ENCODE data around the gene ZNF584.

DNA sequence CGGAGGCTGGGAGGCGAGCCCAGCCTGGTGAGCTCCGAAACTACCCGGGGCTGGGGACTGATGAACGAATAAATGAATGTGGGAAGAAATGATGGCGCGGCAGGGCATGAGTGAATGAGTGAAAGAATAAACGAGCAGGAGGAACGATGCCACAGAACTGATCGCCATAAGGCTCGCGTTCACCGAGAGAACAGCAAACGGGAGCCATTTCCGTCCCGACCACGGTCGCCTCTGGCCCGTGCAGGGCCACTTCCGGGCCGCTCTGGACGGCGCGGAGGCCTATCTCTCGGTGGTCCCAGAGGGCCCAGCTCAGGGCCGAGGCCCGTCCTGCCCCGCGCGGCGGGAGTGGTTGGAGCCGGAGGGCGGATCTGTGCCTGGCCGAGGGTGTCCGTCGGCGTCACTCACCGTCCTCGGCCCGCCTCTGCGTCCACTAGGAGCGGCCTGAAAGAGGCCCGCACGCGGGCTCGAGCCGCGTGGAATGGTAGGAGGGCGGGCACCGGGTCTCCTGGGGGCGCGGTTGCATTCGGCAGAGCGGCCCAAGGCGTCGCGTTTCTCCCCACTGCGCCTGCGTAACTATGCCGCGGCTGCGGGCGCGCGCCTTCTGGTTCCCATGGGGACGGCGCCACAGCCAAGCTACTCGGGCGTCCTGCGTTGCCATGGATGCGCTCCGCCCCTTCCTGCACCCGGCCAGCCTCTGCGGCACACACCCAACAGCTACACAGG, 46.0 kb upstream of the ZNF584 start, which contains the start of gene ZNF497:
- TF ChIP-seq ZNF404 (tag by site-specific recombination; IDR thresholded peaks at IDR 0.05) (no peak), ZBTB8A (tag by site-specific recombination; IDR thresholded peaks at IDR 0.05) (peak; percentile 93), ZSCAN5A (tag by site-specific recombination; IDR thresholded peaks at IDR 0.05) (no peak), ZNF184 (tag by site-specific recombination; IDR thresholded peaks at IDR 0.05) (no peak), PBX3 (CRISPR knock-in tag; IDR thresholded peaks at IDR 0.05) (no peak), ZNF530 (tag by site-specific recombination; IDR thresholded peaks at IDR 0.05; ENCODE audit: low read depth) (no peak), ZNF416 (tag by site-specific recombination; IDR thresholded peaks at IDR 0.05) (no peak), ZNF394 (tag by site-specific recombination; IDR thresholded peaks at IDR 0.05; ENCODE audit: borderline replicate concordance) (peak; percentile 27; the same call in 1 of the 2 replicates), ZNF792 (tag by site-specific recombination; IDR thresholded peaks at IDR 0.05) (no peak), ZSCAN30 (tag by site-specific recombination; IDR thresholded peaks at IDR 0.05) (peak; percentile 95)
- TF ChIP-seq, protein P1, sequence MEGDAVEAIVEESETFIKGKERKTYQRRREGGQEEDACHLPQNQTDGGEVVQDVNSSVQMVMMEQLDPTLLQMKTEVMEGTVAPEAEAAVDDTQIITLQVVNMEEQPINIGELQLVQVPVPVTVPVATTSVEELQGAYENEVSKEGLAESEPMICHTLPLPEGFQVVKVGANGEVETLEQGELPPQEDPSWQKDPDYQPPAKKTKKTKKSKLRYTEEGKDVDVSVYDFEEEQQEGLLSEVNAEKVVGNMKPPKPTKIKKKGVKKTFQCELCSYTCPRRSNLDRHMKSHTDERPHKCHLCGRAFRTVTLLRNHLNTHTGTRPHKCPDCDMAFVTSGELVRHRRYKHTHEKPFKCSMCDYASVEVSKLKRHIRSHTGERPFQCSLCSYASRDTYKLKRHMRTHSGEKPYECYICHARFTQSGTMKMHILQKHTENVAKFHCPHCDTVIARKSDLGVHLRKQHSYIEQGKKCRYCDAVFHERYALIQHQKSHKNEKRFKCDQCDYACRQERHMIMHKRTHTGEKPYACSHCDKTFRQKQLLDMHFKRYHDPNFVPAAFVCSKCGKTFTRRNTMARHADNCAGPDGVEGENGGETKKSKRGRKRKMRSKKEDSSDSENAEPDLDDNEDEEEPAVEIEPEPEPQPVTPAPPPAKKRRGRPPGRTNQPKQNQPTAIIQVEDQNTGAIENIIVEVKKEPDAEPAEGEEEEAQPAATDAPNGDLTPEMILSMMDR (tag by site-specific recombination; IDR thresholded peaks at IDR 0.05) = peak; percentile 78
